GM18519 (cell line): ENCODE measurements around the gene PRKCA.

Source experiments
- ATAC-seq: cut with Tn5 transposase; IDR thresholded peaks from one replicate; pipeline ENCODE4 v1.9.1; 2021; ENCODE audit warnings: mild to moderate bottlenecking, moderate library complexity; ENCODE audit not compliant: unreplicated experiment, low FRiP score

Gene PRKCA

DNA sequence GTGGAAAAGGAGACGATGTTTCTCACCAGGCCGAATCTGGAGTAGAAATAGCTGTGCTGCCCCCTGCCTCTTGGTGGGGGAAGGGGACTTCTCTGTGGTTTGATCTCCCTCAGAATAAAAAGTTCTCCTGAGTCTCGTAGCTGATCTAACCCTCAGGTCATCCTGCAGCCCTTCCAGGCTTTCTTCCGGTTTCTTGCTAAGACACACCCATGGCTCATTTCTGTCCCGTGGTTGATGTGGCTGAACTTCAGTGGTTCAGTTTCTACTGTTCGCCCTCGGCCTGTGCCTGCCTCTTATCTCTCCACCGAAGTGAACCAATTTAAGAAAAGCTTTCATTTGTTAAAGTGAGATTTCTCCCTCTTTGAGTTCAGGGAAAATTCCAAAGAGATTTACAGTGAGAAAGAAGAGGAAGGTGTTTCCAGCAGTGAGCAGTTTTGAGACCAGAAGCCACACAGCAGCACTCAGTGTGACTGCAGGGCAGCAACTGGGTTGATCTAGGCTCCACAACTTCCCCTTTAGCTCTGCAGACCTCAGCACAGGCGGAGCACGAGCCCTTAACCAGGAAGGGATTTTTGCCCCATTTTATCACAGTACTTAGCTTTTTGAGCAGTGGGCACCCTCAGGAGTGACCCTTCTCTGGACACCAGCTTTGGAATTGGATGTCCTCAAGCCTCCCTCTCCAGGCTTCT is 497.6 kb downstream of the PRKCA start:
- no peak for ATAC-seq

DNA sequence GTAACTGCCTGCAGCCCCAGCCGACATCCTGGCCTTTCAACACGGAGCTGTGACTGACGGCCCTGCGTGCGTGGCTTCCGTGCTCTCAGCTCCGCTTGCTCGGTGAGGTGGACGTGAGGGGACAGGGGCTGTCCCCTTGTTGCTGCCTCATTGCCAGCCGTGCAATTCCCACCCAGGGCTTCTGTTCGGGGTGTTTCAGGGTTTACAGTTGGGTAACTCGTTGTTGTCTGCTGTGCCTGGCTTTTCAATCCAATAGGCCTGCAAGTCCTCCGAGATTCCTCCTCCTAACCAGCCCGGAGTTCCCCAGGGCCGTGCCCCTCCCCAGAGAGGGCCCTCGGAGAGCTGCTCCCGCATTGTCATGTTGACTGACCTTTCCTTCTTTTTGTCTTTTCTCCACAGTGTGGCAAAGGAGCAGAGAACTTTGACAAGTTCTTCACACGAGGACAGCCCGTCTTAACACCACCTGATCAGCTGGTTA is 501.1 kb downstream of the PRKCA start:
- no peak for ATAC-seq

GRCh38 chr17:66805567-66805966 is 503.2 kb downstream of the PRKCA start:
- ATAC-seq, result no peak

DNA sequence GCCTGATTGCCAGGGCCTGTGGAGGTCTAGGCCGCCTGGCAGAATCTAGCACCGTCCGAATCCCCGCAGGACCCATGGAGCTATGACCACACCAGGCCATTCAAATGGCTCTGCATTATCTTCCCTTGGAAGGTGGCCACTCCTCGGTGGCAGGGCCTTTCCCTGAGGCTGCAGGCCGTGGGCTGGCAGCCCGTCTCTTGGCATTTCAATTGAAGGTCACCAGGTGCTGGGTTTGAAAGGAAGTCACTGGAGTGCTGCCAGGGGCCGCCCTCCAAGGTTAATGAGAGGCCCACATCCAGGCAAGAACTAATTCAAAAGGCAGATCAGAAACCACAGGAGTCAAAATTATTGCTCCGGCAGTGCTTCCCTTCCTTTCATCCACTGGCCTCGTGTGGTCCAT is 504.8 kb downstream of the PRKCA start:
- ATAC-seq, result no peak

DNA sequence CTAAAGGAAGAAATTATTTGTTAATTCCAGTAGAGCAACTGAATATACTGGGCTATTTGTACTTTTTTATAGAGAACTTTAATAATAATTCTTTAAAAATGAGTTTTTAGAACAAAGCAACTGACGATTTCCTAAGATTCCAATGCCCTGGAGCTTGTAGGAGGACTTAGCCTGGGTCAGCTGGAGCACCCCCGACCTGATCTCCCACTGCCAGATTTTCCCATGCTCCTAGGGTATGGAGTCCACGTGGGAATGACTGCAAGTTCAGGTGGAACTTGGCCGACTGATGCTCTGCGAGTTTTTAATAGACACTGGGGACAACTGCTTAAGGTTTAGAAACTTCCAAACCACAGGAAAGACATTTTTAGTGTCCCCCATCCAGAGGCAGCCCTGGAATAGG is 507.0 kb downstream of the PRKCA start:
- no peak for ATAC-seq

DNA sequence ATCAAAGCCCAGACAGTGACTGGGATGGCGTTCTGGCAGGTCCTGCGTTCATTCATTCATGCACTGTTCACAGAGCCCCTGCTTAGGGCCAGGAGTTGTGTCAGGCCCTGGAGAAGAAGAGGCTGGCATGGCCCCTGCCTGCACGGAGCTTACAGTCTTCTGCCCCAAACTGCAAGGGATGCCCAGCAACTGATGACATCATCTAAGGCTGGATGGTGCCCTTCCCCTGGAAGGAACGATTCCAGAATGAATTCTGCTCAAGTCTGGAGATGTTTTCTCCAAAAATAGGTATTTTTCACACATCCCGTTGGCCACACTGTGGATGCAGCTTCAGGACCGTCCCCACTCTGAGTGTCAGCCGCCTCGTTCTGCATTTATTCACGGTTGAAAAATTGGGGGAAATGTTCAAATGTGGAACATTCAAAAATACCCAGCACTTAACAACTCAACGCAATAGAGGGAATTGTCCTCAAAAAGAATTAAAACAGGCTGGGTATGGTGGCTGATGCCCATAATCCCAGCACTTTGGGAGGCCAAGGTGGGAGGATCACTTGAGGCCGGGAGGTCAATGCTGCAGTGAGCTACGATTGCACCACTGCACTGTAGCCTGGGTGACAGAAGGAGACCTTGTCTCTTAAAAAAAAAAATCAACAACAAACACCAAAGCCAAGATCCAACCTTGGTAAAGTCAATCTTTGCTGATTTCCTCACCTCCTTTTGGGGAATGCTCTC is 508.7 kb downstream of the PRKCA start:
- no peak for ATAC-seq

- ATAC-seq, result no peak
Observed at GRCh38 chr17:66811683-66812054, 509.3 kb downstream of the PRKCA start.

DNA sequence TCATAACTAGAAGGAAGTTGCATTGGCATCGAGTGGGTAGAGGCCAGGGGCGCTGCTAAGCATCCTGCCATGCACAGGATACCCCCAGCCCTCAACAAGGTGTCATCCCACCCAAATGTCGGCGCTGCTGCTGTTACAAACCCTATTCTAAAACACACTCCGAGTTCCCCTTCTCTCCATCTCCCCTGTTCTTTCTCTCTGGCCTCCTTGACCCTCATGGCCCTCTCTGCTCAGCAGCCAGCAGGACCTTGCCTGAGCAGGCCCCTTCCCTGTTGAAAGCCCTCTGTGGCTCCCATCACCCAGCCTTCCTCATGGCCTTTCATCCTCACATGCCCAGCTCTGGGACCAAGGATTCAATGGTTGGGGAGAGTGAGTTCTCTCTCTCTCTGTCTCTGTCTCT is 510.2 kb downstream of the PRKCA start:
- no peak for ATAC-seq

DNA sequence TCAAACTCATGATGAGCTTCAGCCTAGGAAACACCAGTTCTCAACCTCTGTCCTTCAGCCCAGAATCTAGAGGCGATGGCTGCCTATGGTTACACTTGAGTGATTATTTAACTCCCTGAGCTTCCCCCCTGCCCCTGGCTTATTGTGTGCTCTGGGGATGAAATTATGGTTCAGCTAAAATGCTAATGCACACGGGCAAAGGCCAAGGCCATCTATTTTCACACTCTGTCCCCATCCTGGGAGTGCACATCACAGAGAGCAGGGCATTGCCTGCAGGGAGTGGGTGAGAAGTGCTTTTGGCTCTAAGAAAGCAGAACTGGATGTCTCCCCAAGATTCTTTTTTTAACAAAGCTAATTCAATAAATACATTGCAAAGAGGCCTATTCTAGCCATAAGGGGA is 510.9 kb downstream of the PRKCA start:
- ATAC-seq, result no peak

- ATAC-seq, result no peak
Observed at GRCh38 chr17:66814026-66814425, 511.6 kb downstream of the PRKCA start.

DNA sequence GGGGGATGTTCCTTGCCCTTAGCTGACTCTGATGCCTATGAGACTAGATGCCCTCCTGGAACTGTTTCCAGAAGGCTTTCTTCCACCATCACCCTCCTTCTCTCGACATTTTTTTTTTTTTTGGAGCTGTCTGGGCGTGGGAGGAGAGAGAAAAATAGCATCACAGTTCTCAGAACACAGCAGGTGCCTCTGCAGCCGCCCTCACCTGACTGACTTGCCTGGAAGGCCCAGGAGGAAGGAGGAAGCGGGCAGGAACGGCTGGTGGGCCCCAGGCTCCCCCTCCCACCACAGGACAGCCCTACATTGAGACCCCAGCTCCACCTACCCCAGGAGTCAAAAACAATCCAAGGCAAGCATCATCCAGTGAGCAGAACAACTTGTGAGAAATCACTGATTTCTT is 512.2 kb downstream of the PRKCA start:
- no peak for ATAC-seq

DNA sequence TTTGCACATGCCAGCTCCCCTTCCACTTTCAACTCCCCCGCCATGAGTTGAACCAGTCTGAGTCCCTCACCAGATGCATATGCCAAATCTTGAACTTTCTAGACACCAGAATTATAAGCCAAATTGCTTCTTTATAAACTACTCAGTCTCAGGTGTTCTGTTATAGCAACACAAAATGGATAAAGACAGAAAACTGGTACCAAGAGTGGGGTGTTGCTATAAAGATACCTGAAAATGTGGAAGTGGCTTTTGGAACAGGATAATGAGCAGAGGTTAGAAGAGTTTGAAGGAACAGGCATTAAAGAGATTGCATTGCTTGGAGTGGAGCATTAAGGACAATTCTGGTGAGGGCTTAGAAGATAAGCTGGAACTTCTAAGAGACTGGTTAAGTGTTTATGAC is 515.3 kb downstream of the PRKCA start:
- ATAC-seq, result no peak

DNA sequence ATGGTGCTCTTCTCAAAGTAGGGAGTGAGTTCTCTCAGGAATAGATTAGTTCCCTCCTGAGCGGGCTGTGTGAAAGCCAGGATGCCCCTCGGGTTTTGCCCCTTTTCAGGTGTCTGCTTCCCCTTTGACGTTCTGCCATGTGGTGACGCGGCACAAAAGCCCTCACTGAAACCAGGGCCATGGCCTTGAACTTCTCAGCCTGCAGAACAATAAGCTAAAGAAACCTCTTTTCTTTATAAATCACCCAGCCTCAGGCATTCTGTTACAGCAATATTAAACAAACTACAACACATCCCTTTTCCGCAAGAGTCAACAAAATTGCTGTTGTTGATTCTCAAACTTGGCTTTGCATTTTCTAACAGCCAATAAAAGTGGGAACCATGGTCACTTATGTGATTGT is 517.1 kb downstream of the PRKCA start:
- ATAC-seq, result no peak

GRCh38 chr17:66822009-66822408 is 519.6 kb downstream of the PRKCA start:
- ATAC-seq, result no peak

GRCh38 chr17:66826856-66827255 is 524.4 kb downstream of the PRKCA start:
- no peak for ATAC-seq

- no peak for ATAC-seq
Observed at GRCh38 chr17:66829386-66829864, 527.0 kb downstream of the PRKCA start.

DNA sequence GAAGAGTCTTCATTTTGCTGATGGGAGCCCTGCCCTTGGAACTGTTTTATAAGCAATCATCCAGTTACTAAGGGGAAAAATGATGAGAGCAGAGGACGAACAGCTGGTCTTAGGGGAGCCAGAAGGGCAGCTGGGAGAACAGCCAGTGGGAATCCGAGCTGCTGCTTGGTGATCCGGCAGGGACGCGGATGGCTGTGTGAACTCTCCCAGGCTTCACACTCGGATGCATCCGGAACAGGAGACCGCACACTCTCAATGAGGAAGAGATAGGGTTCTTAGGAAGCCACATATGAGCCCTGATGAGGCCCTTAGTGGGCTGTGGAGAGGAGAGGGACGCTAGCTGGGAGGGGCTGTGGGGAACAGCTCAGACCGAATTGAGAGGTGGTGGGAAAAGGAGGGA is 527.5 kb downstream of the PRKCA start:
- ATAC-seq, result no peak

DNA sequence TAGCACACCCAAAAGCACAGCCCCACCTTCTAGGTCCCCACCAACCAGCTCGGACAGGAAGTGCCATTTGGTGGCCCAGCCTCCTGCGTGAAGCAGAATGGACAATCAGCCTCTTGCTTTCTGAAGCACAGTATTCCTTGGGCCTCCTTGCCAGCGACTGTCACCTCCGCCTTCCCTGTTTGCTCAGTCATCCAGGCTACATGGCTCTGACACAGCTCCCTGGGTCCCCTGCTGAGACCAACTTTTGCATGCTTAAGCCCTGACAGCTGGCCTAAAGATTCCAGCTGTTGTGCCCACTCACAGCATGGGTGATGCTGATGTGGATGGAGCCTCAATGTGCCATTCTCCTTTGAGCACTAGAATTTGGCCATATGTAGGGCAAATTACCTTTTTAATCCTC is 528.0 kb downstream of the PRKCA start:
- ATAC-seq, result no peak

- no peak for ATAC-seq
Observed at GRCh38 chr17:66831383-66832210, 529.2 kb downstream of the PRKCA start.

- no peak for ATAC-seq
Observed at GRCh38 chr17:66833201-66833600, 530.8 kb downstream of the PRKCA start.

- no peak for ATAC-seq
Observed at GRCh38 chr17:66834426-66834918, 532.1 kb downstream of the PRKCA start.
